Activated CD8-positive, alpha-beta memory T cell treated with anti-CD3 and anti-CD28 coated beads, Interleukin-2, amount 50 U/mL, for 4 hours (primary cell): ENCODE data around the gene TM9SF2.
"Not testable (repeated sequence)": the region's sequence is repeated elsewhere in the genome, so short reads cannot be mapped to it uniquely, and the experiment has no call there.

ENCODE experiments used
- DNase-seq: peaks from one replicate; pipeline ENCODE4 v3.0.0-alpha.2; 2020

Gene TM9SF2

DNA sequence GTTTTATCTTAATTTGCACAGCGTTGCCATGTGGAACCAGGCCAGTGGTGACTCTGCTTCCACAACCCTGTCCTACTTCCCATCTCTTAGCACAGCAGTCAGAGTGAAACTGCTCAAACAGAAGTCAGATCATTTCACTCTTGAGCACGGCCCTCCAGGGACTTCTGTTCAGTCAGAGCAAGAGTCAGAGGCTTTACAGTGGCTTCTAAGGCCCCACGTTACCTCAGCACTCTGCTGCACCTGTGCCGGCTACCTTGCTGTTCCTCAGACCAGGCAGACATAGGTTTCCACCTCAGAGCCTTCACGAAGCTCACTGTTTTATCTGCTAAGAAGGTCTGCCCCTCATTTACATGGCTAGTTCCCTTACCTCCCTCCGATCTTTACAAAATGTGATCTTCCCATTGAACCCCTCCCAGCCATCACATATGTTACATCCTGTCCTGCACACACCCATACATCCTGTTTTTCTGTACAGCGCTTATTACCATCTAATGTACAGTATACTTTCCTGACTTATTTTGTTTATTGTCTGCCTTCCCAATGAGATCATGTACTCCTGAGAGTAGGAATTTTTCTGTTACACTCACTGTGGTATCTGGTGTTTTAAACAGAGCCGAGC is 41.6 kb downstream of the TM9SF2 start:
- no peak for DNase-seq

DNA sequence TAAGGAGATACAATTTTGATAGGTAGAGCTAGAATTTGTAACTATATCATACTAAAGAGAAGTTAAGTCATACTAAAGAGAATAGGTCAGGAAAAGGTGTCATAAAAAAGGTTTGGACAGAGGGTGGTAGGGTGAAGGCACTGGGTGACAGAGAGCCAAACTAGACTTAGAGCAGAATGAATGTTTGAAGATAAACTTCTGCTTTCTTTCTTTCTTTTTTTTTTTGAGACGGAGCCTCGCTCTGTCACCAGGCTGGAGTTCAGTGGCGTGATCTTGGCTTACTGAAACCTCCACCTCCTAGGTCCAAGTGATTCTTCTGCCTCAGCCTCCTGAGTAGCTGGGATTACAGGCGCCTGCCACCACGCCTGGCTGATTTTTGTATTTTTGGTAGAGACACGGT is 44.1 kb downstream of the TM9SF2 start:
- no peak for DNase-seq

DNA sequence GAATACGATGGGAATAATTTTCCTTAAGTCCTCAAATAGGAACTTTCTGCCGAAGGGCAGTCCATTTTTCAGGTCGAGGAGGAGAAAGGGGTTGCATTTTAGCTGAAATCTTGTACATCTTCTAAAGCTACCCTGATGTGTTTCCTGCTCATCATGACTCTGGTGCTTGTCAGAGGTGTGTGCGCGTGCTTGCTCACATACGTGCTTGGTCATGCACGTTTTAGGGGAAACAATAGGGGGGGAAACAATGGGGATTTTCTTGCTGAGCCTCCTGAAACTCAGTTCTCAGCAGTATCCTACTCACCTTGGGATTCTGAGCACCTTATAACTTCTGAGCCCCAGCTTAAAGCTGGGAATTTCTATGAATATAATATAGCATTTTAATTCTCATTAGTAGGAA is 44.7 kb downstream of the TM9SF2 start:
- no peak for DNase-seq

DNA sequence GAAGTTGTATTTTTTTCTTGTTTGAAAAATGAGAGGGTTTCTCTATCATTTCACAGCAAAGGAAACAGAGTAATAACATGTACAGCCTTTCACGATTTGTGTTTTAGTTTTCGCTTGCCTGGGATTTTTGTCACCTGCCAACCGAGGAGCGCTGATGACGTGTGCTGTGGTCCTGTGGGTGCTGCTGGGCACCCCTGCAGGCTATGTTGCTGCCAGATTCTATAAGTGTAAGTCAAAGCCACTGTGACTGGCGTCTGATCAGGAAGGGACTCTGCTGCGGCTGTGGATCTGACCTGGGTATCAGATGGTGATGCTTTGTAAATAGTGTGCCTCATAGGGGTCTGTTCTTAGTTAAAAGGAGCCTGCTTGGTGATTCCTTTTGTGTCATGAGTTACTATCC is 45.6 kb downstream of the TM9SF2 start:
- DNase-seq: no peak

DNA sequence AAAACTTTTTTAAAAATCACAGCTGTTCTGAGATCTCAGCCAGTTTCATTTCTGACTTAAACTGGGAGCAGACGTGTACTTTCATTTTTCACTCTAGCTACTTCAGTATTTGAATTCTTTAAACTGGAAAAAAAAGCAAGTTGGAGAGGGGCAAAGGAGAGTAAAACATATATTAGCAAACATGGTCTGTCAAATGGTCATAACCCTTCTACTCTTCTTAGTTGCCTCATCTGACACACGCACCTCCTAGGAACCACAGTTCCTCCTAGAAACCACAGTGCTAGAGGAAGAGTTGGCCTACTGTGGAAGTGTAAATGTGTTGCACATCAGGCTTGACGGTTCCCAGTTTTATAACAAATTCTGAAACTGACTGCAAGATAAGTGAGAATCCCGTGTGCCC is 47.2 kb downstream of the TM9SF2 start:
- DNase-seq: no peak

DNA sequence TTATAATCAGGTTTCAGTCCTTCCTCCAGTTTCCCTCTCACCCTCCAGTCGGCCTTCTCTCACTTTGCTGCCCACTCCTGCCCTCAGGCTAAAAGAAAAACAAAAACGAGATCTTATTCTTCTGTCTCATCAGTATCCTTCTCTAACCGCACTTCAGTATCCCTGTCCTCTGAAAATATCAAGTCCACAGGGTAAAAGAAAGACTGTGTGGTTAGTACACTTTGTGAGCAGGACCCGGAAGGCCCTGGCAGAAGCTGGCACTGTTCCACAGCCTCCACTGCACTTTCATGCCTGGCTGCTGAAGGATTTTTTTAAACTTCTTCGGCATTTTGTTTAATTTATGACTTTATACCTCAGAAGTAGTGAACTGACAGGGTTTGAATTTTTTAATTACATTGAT is 51.8 kb downstream of the TM9SF2 start:
- DNase-seq: no peak

DNA sequence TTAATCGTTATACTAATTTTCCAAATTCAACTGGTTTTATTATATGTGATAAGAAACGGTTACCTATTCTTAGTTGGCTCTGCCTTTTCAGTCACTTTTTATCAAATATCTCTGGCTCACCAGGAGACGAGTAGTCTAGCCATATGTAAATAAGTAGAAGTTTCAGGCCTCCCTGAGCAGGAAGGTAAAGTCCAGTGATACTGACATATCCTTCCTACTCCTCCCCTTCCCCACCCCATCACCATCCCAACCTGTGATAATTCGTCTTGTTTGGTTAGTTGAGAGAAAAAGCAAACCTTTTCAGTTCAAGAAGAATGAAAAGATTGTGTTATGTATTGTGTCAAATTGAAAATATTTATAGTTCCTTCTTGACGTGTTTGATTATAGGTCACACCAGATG is 53.9 kb downstream of the TM9SF2 start:
- no peak for DNase-seq

DNA sequence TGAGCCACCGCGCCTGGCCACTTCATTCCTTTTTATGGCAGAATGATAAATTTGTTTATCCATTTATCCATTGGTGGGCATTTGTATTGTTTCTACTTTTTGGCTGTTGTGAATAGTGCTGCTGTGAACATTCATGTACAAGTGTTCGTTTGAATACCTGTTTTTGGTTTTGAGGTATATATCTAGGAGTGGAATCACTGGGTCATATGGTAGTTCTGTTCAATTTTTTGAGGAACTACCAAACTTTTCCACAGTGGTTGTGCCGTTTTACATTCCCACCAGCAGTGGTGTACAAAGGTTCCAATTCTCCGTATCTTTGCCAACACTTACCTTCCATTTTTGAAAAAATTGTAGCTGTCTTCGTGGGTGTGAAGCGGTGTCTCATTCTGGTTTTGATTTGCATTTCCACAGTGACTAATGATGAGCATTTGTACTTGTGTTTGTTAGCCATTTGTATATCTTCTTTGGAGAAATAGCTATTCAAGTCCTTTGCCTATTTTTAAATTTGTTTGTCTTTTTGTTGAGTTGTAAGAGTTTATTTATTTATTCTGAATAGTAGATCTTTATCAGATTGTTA is 55.7 kb downstream of the TM9SF2 start:
- DNase-seq: no peak

DNA sequence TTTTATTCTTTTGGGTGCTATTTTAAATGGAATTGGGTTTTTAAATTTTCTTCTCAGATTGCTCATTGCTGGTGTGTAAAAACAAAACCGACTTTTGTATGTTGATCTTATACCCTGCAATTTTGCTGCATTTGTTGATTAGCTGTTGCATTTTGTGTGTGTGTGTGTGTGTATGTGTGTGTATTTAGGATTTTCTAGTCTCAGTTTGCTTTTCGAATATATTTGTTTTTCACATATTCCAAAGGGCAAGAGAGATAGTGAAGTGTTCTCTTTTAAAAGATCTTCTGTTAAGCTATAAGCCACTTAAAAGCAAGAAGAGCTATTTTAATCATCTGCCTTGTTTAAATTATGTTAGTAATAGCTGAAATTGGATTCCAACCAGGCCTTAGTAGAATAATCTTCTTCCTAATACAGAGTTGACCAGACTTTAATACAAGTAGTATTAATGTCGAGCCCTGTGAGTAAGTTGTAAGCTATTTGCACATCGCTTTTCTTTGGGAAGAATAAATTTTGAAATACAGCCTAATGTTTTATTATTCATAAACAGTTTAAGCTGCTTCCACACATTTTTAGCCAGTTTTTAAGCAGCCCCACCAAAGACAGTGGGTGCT is 57.4 kb downstream of the TM9SF2 start:
- DNase-seq: no peak

DNA sequence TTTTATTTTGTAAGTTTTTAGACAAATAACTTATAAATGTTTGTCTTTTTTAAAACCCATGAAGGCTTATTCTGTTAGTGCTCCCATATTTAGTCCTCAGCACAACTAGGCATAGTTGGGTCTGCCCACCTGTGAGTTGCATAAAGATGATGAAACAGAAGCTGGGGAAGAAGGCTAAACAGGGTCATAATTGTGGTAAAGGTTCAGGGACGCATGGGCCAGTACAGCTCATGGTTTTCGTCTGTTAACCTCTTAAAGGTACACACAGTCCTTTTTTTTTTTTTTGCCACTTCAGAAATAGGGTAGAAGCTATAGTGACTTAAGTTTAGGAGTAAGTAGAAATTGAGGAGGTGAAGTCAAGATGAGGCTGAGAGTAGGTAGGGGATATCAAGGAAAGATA is 58.3 kb downstream of the TM9SF2 start:
- DNase-seq: no peak

DNA sequence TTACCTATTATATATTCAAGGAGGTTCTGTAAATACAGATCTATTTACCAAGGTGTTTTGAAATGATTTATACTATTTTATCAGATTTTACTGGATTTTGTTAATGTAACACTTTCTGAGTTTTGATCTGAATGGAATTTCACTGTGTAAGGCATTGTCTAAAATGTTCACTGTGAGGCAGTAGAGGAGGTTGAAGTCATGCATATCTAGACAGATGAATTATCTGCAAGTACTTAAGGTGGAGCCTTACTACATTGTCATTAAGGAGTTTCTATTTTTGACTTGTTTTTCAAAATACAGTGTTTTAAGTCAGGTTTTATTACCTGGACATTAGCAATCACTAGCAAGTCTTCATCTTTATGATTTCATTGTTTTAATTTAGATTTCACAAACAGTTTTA is 62.1 kb downstream of the TM9SF2 start:
- no peak for DNase-seq

DNA sequence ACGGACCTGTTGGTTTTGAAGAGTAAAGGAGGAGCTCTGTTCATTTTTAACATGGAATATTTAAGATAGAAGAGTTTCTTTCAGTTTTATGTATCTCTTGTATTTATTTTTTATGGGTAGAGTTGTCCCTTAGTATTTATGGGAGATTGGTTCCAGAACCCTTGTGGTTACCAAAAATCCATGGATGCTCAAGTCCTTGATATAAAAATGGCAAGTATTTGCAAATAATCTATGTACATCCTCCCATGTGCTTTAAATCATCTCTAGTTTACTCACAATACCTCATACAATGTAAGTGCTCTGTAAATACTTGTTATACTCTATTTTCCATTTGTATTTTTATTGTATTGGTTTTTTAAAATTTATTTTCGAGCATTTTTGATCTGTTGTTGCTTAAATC is 63.1 kb downstream of the TM9SF2 start:
- DNase-seq: no peak

DNA sequence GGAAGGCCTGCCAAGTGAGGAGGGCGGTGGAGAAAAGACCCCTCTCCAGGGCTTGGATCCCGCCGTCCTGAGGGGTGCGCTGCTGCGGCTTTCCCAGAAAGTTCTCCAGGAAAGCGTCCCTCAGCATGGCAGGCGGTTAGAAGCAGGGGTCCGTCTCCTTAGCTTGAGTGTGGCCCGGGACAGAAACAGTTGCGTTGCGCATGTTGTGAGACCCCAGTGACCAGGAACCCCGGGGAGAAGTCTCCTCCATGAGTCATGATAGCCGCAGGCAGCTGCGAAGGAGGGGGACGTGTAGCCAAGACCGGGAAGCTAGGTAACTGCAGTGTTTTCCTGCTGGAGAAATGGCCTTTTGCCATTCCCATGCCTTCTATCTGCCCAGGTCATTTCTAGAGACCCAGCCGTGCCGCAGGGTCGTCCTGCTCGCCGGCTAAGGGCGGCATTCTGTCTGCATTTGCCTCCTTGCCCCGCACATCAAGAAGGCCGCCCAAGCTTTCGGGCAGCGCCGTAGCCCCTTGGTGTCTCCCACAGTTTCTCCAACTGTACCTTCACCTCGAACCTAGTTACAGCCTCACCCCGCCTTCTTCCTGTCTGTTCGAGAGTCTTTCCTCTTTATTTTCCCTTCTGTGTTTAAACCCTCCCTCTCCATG is 64.3 kb downstream of the TM9SF2 start:
- no peak for DNase-seq

DNA sequence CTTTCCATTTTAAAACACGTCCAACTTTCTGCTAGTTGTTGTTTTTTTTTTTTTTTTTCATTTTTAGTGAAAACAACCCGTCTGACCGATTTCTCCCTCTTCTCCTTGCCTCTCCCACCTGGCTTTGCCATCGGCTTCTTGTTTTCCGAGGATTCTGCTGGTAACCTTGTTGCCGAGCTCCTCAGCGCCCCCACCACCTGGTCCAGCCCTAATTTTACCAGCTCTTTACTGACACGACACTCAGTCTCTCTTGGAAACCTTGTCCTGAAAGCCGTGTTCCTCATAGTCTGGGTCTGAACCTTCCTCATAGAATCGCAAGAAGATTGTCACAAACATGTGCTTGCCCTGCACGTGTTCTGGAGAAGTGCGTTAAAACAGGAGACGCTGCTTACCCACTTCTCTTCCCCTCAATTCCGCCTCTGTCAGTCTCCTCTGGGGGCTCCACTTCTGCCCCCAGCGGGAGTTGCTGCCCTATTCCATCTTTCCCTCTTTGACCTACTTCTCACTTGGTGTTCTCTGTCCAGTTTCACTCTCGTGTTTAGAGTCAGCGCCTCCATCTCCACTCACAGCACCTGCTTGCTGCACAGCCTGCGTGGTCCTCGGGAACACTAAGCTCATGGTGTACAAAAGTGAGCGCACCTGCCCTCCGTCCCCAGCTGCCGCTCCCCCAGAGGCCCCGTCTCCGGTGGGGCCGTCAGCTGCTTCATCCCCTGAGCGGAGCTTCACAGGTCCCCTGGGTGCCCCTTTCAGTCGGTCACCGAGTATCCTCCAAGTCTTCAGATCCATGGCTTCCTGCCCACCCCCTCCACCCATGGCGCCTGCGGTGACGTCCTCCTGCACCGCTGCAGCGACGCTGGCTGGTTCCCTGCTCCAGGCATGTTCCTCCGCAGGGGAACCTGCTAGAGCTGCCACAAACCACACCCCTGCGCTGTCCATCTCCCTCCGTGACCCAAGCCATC is 65.1 kb downstream of the TM9SF2 start:
- DNase-seq: no peak

DNA sequence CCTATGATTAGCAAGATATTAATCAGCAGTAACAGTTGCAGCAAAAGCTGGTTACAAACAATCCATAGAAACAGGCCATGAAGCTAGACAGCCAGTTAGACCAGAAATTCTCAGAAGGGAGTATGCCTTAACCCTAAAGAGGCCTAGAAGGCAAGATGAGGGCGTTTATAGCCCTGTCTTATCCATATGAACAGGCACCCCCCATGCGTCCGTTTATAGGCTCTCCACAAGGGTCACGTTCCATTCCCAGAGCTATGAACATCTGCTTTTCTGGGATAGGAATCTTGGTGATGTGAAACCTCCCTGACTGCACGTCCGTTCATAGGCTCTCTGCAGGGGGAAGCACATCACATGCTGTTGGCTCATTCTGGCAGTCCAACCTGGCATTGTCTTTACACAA is 67.6 kb downstream of the TM9SF2 start:
- DNase-seq: not testable (repeated sequence)

DNA sequence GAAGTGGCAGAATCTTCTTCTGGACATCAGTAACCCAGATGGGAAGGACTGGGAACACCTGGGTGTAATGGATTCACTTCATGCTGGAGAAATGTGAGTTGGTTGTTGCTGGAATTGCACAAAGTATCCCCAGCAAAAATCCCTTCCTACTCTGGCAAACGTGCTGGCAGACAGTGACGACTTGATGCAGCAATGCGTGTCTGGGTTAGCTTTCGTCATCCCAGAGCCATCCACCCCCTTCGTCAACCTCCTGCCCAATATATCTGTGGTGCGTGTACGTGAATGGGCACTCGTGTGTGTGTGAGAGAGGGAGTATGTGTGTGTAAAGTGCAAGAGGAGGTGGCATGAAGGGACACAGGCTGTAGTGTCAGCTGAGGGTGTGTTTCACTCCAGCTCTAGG is 70.9 kb downstream of the TM9SF2 start:
- no peak for DNase-seq

DNA sequence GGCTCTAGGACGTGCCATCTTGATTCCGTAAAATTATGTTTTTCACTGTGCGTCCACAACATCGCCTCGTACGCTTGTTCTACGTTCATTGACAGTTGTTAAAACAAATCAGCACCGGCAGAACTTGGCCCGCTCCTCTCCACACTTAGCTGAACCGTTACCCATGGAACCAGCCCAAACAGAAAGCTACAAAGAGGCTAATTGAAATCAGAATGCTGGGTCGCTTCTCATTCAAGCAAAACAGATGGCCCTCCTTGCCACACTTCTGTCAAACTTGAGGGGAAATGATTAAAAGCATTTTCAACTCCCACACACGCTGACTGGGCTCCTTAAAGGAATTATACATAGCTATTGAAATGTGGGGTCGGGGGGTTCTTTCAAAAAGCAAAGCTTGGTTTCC is 71.6 kb downstream of the TM9SF2 start:
- no peak for DNase-seq

DNA sequence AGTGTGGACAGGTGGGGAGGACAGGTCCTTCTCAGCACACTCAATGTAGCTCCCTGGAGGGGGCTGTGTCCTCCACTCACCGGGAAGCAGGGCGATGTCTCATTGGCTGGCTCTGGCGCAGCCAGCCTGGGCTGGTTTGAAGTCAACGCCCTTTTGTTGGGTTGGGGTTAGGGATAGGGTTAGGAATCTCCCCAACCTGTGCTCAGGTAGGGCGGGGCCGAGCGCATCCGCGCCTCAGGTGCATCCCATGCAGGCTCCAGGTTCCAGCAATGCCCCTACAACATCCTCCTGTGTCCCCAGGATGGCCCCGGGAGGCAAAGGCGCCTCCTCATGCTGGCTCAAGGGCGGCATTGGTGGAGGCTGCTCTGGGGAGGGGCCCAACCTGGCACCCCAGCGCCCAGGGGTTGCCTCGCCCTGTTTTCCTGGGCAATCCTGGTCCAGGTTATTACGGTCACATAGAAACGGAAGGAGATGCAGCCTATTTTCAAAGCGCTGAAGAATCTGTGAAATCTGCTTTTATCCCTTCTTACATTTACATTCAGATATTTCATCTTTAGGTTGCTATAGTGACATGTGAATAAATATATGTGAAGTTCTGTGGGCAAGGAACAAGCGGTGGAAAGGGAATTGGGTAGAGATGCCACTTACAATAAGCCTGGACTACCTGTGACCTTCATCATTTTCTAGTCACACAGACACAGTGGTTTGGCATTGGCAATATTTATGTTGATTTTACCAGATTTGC is 74.3 kb downstream of the TM9SF2 start:
- no peak for DNase-seq

DNA sequence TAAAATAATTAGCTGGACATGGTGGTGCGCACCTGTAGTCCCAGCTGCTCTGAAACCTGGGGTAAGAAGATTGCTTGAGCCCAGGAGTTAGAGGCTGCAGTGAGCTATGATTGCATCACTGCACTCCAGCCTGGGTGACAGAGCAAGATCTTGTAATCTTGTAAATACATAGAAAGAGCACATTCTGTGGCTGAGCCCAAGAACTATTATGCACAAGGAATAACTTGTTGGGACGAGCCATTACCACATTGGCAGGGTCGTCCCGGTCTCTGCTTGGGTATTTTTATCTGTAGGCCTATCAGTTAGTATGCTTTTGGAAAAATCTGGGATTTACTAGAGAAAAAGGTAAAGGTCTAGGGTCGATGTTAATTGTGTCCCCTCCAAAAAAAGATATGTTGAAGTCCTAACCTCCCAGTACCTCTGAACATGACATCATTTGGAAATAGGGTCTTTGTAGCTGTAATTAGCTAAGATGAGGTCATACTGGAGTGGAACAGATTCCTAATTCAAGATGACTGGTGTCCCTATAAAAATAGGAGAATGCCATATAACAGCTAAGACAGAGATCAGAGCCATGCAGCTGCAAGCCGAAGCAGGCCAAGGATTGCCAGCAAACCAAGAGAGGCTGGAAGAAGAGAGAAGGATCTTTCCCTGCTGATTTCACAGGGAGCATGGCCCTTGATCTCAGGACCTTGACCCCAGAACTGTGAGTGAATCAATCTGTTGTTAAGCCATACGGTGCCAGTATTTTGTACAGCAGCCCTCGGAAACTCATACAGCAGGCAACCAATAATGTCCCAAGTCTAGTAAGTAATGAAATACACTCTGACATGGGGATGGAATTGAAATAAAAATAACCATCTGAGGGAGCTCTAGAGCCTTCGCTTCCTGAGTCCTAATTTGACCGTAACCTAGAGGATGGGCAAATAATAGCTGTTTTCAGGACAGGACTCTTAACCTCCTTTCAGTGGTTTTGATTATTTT is 77.0 kb downstream of the TM9SF2 start:
- no peak for DNase-seq

DNA sequence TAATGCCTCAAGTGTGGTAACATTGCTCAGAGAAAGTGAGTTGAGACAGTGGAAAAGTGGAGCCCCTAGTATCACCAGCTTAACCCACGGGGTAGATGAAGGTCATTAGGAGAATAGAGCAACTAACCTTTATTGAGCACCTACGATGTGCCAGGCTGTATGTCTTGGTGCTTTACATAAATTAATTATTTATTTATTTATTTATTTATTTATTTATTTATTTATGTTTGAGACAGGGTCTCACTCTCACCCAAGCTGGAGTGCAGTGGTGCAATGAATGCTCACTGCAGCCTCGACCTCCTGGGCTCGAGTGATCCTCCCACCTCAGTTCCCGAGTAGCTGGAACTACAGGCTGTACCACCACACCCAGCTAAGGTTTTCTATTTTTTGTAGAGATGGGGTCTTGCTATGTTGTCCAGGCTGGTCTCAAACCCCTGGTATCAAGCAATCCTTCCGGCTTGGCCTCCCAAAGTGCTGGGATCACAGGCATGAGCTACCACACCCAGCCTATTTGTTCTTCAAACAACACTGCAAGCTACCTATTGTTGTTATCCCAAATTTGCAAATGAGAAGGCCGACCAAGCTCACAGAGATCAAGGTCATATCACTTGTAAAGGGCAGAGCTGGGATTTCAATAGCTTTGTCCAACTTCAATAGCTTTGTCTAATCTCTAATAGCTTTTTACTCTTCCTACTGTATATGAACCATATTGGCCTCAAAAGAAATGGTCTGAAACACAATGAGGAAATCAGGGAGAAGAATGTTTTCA is 79.4 kb downstream of the TM9SF2 start:
- no peak for DNase-seq
